MM.1S (cell line): ENCODE data around the gene PDE11A.

ENCODE experiments used
- EZH2 ChIP-seq: fragments of 300-600 bp; sonication (generic); optimal IDR thresholded peaks from 2 replicates; pipeline ENCODE3; 2017; ENCODE audit warnings: low read depth, mild to moderate bottlenecking, antibody characterized with exemption, low read length, mixed read lengths
- EZH2phosphoT487 ChIP-seq: fragments of 300-600 bp; sonication (generic); IDR thresholded peaks from 2 replicates; pipeline ENCODE4 v1.6.1; 2018; ENCODE audit warnings: antibody characterized with exemption, low read length
- TF ChIP-seq, protein P1 (sequence below): fragments of 300-600 bp; sonication (generic); IDR thresholded peaks from 2 replicates; pipeline ENCODE4 v1.5.1; 2016; ENCODE audit warnings: antibody characterized with exemption, low read length, mixed read lengths

GRCh38 chr2:178059681-178060080 is 12.9 kb downstream of the PDE11A start:
- TF ChIP-seq, protein P1, sequence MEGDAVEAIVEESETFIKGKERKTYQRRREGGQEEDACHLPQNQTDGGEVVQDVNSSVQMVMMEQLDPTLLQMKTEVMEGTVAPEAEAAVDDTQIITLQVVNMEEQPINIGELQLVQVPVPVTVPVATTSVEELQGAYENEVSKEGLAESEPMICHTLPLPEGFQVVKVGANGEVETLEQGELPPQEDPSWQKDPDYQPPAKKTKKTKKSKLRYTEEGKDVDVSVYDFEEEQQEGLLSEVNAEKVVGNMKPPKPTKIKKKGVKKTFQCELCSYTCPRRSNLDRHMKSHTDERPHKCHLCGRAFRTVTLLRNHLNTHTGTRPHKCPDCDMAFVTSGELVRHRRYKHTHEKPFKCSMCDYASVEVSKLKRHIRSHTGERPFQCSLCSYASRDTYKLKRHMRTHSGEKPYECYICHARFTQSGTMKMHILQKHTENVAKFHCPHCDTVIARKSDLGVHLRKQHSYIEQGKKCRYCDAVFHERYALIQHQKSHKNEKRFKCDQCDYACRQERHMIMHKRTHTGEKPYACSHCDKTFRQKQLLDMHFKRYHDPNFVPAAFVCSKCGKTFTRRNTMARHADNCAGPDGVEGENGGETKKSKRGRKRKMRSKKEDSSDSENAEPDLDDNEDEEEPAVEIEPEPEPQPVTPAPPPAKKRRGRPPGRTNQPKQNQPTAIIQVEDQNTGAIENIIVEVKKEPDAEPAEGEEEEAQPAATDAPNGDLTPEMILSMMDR, result no peak
- TF ChIP-seq EZH2phosphoT487 (no peak), EZH2 (no peak)
